Gastrocnemius medialis (tissue), 4 donors: Measurements from ENCODE around the gene MRTFA. TPM values are rescaled to one million over a fixed set of nuclear protein-coding genes. Genes with fewer than 3 reads are reported as not detected.
A peak's percentile ranks its signal among the peaks of the same experiment; 100 is the strongest.

Source experiments
- ATAC-seq, 2 donors: fragments of 150-250 bp; one replicate each; pipeline ENCODE4 v1.9.1; 2016
- DNase-seq, 2 donors: peaks; one replicate each; pipeline ENCODE4 v3.0.0-alpha.2; 2019
- H3K27ac ChIP-seq, 4 donors: fragments of 200-600 bp; sonication (generic); 1 replicate in 1 of 4; 2 replicates in 3 of 4; pipeline ENCODE4 v1.5.1; 2016 to 2018; ENCODE audit warnings: mild to moderate bottlenecking in 2 of 4, moderate library complexity in 1 of 4
- H3K27me3 ChIP-seq, 3 donors: fragments of 200-600 bp; sonication (generic) in 2 of 3; 1 replicate in 1 of 3; 2 replicates in 2 of 3; pipeline versions ENCODE4 v1.5.1 to v1.6.0; 2016 to 2019; ENCODE audit warnings: mild to moderate bottlenecking in 1 of 3, moderate library complexity in 1 of 3
- H3K36me3 ChIP-seq, 2 donors: fragments of 200-600 bp; sonication (generic) in 1 of 2; one replicate each; pipeline ENCODE4 v1.5.1; 2017 to 2018
- H3K4me1 ChIP-seq, 2 donors: fragments of 200-600 bp; sonication (generic) in 1 of 2; one replicate each; pipeline ENCODE4 v1.5.1; 2016 to 2017; ENCODE audit warnings: mild to moderate bottlenecking in 2 of 2
- H3K4me3 ChIP-seq, 4 donors: fragments of 200-600 bp; sonication (generic) in 3 of 4; 1 replicate in 1 of 4; 2 replicates in 3 of 4; pipeline ENCODE4 v1.5.1; 2016 to 2019; ENCODE audit warnings: mild to moderate bottlenecking in 2 of 4
- H3K9me3 ChIP-seq, 3 donors: fragments of 200-600 bp; sonication (generic) in 2 of 3; 1 replicate in 1 of 3; 2 replicates in 2 of 3; pipeline ENCODE4 v1.5.1; 2016 to 2019
- CTCF ChIP-seq, 5 experiments: fragments of 450-650 bp in 3 of 5; fragments of 200-600 bp in 2 of 5; sonication (generic) in 2 of 5; IDR thresholded peaks in 4 of 5; conservative IDR thresholded peaks in 1 of 5; 1 replicate in 4 of 5; 2 replicates in 1 of 5; pipeline ENCODE4 v1.5.1; 2016 to 2019; ENCODE audit warnings: antibody characterized with exemption in 5 of 5, mild to moderate bottlenecking in 3 of 5, moderate library complexity in 3 of 5
- POLR2A ChIP-seq, 2 donors: fragments of 450-650 bp; IDR thresholded peaks; one replicate each; pipeline ENCODE4 v1.6.1; 2017; ENCODE audit warnings: antibody characterized with exemption in 2 of 2, mild to moderate bottlenecking in 2 of 2, moderate library complexity in 2 of 2
- in situ Hi-C, 4 donors: fragments of 200-750 bp; cut with MboI; loops; one replicate each; pipeline versions ENCODE4 v1.15.0 to v1.8.0; 2017; ENCODE audit warnings: low sequenced_read_pairs in 4 of 4
- intact Hi-C: fragments of 100-400 bp; cut with DNase I; formaldehyde crosslinking; loops from one replicate; pipeline ENCODE4 v1.15.1; 2023; ENCODE audit warnings: low total_unique reads
- total RNA-seq, 4 donors: library from RNA; depleted of rRNA; stranded (reverse); fragments of >200 nt; gene quantifications; one replicate each; pipeline versions ENCODE4 v1.1.0 to v1.2.3, GENCODE V29; 2016

The MRTFA gene
- total RNA-seq, 4 donors from 2014 or later, result 13.7 to 31.3 (median 22.2) TPM

GRCh38 chr22:40366068-40366467 is 270.5 kb downstream of the MRTFA start:
- Histone ChIP-seq H3K4me1 (peaks cover 12 to 14% of the 10 kb centered on the region in 2 donors), H3K27ac (peak overlapping the region in 2 of 4 donors; percentile 5 to 69), H3K36me3 (peaks cover 5 to 65% of the 10 kb centered on the region in 2 donors), H3K4me3 (no peak overlapping the region), H3K9me3 (no peaks in the 10 kb centered on the region), H3K27me3 (no peaks in the 10 kb centered on the region)
- no peak for ATAC-seq
- in situ Hi-C loops (loop anchor here in 1 of 4 donors (25.0 kb wide), 1 partner anchor 829 kb away; the partner anchor contains the start of gene RPS19BP1), intact Hi-C loops (no loop called here)
- no peak for DNase-seq
- TF ChIP-seq POLR2A (IDR thresholded peaks at IDR 0.05), result no peak
- TF ChIP-seq CTCF (IDR thresholded peaks at IDR 0.05 in 4 of 5, conservative IDR thresholded peaks at IDR 0.05 in 1 of 5), result no peak

GRCh38 chr22:40364431-40364830 is 272.1 kb downstream of the MRTFA start:
- intact Hi-C loops (no loop called here), in situ Hi-C loops (loop anchor here in 1 of 4 donors (25.0 kb wide), 1 partner anchor 827 kb away; the partner anchor contains the start of gene RPS19BP1)
- Histone ChIP-seq H3K9me3 (no peaks in the 10 kb centered on the region), H3K36me3 (peaks cover 5 to 82% of the 10 kb centered on the region in 2 donors), H3K27ac (peak overlapping the region in 1 of 4 donors; percentile 8), H3K4me1 (peaks cover 12 to 13% of the 10 kb centered on the region in 2 donors), H3K27me3 (no peaks in the 10 kb centered on the region), H3K4me3 (no peak overlapping the region)
- TF ChIP-seq CTCF (IDR thresholded peaks at IDR 0.05 in 4 of 5, conservative IDR thresholded peaks at IDR 0.05 in 1 of 5) (no peak), POLR2A (IDR thresholded peaks at IDR 0.05) (no peak)
- DNase-seq (no peak), ATAC-seq (no peak)

- TF ChIP-seq CTCF (IDR thresholded peaks at IDR 0.05 in 4 of 5, conservative IDR thresholded peaks at IDR 0.05 in 1 of 5) (no peak), POLR2A (IDR thresholded peaks at IDR 0.05) (no peak)
- Histone ChIP-seq H3K36me3 (peaks cover 9 to 95% of the 10 kb centered on the region in 2 donors), H3K27ac (peak overlapping the region in 2 of 4 donors; percentile 17 to 18), H3K4me1 (peaks cover 3 to 11% of the 10 kb centered on the region in 2 donors), H3K9me3 (no peaks in the 10 kb centered on the region), H3K27me3 (no peaks in the 10 kb centered on the region), H3K4me3 (no peak overlapping the region)
- in situ Hi-C loops (loop anchor here in 1 of 4 donors (25.0 kb wide), 1 partner anchor 826 kb away; the partner anchor contains the start of gene RPS19BP1), intact Hi-C loops (no loop called here)
- DNase-seq, result no peak
- no peak for ATAC-seq
Observed at GRCh38 chr22:40363059-40363458, 273.5 kb downstream of the MRTFA start.

GRCh38 chr22:40361100-40361499 is 275.4 kb downstream of the MRTFA start:
- no peak overlapping the region for H3K27ac ChIP-seq
- no peak overlapping the region for H3K4me3 ChIP-seq
- intact Hi-C loops (no loop called here), in situ Hi-C loops (loop anchor here in 1 of 4 donors (25.0 kb wide), 1 partner anchor 824 kb away; the partner anchor contains the start of gene RPS19BP1)
- H3K9me3 ChIP-seq, result no peaks in the 10 kb centered on the region
- ATAC-seq (no peak), DNase-seq (no peak)
- peaks cover 9 to 96% of the 10 kb centered on the region in 2 donors for H3K36me3 ChIP-seq
- no peaks in the 10 kb centered on the region for H3K27me3 ChIP-seq
- H3K4me1 ChIP-seq, result no peaks in the 10 kb centered on the region
- TF ChIP-seq POLR2A (IDR thresholded peaks at IDR 0.05), result no peak

Other genes with a start within 250 kb of the MRTFA start
- under 1 TPM in 1 of 4 donors, not detected in 3; 0.95 TPM for gene MCHR1, start 42.8 kb upstream of the MRTFA start, total RNA-seq
- 10 to 100 TPM in 1 of 4 donors, 1 to 10 TPM in 3; 2.6 to 12.2 (median 3.8) TPM for gene SLC25A17, start 182.6 kb upstream of the MRTFA start, total RNA-seq
- gene ST13, start 219.9 kb upstream of the MRTFA start, total RNA-seq, result 100 to 1,000 TPM; 122 to 265 (median 197) TPM
- 10 to 100 TPM in 1 of 4 donors, 1 to 10 TPM in 3; 3.6 to 12.4 (median 7.4) TPM for gene XPNPEP3, start 220.4 kb upstream of the MRTFA start, total RNA-seq
- gene DNAJB7, start 225.4 kb upstream of the MRTFA start, total RNA-seq, result not detected